GM18867 (cell line): ENCODE data around the gene PRR7.

Experiments
- ATAC-seq: cut with Tn5 transposase; IDR thresholded peaks from one replicate; pipeline ENCODE4 v1.9.1; 2021; ENCODE audit warnings: mild to moderate bottlenecking, moderate library complexity; ENCODE audit not compliant: unreplicated experiment

PRR7 gene

DNA sequence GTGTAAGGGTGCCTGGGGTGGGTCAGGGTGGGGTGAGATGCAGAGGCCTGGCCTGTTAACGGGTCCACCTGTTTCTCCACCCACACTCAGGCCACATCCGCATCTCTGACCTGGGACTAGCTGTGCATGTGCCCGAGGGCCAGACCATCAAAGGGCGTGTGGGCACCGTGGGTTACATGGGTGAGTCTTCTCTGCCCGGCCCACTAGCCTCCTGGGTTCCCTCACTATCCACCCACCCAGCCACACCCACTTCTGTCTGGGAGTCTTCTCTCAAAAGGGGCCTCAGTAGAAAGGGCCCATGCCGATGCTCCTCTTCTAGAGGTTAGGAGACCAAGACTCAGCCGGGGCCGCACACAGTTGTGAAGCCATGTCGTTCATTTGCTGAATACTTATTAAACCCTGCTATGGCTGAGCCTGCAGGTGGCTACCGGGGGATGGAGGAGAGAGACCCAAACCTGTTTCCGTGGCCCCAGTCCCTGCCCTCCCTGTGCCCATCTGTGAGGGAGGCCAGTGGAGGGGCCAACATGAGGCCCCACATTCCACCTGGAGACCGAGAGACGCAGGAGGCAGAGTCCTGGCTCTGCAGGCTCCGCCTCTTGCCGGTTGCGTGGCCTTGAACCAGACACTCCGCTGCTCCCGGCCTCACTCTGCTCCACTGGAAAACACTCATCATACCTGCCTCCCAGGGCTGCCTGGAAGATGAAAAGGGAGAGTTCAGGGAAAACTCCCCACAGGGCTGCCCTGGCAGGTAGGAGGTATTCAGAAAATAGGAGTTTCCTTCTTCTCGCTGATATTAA lies 11.5 kb upstream of the PRR7 start:
- no peak for ATAC-seq

DNA sequence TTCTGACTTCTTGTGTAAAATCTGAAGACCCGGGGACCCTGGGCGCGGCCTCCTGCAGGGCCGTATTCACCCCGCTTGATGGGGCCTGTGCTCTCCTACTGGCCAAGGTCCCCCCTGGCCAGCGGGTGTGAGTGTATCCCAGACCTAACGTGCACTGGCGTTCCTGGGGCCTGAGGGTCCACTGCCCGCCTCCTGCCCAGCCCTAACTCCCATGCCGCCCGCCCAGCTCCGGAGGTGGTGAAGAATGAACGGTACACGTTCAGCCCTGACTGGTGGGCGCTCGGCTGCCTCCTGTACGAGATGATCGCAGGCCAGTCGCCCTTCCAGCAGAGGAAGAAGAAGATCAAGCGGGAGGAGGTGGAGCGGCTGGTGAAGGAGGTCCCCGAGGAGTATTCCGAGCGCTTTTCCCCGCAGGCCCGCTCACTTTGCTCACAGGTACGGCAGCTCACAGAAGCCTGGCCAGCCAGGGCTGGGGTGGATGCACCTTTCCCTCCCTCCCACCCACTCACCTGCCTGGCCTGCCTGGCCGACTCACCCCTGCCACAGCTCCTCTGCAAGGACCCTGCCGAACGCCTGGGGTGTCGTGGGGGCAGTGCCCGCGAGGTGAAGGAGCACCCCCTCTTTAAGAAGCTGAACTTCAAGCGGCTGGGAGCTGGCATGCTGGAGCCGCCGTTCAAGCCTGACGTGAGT lies 10.6 kb upstream of the PRR7 start:
- ATAC-seq = no peak

- ATAC-seq = no peak
Measured at GRCh38 chr5:177437623-177438022, 9.0 kb upstream of the PRR7 start.

GRCh38 chr5:177438468-177438867 lies 8.1 kb upstream of the PRR7 start:
- no peak for ATAC-seq

DNA sequence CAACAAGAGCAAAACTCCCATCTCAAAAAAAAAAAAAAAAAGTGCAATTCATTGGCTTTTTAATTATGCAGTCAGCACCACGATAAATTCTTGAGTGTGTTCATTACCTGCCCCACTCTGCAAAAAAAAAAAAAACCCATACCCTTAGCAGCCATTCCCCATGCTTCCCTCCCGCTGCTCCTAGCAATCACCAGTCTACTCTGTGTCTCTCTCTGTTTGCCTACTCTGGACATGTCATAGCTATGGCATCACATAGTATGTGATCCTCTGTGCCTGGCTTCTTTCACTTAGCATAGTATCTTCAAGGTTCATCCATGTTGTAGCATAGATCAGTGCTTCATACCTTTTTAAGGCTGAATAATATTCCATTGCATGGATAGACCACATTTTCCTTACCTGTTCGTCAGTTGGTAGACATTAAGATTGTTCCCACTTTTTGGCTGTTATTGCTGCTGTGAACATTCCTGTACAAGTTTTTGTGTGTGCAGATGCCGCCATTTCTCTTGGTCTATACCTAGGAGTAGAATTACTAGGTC lies 7.0 kb upstream of the PRR7 start:
- no peak for ATAC-seq

DNA sequence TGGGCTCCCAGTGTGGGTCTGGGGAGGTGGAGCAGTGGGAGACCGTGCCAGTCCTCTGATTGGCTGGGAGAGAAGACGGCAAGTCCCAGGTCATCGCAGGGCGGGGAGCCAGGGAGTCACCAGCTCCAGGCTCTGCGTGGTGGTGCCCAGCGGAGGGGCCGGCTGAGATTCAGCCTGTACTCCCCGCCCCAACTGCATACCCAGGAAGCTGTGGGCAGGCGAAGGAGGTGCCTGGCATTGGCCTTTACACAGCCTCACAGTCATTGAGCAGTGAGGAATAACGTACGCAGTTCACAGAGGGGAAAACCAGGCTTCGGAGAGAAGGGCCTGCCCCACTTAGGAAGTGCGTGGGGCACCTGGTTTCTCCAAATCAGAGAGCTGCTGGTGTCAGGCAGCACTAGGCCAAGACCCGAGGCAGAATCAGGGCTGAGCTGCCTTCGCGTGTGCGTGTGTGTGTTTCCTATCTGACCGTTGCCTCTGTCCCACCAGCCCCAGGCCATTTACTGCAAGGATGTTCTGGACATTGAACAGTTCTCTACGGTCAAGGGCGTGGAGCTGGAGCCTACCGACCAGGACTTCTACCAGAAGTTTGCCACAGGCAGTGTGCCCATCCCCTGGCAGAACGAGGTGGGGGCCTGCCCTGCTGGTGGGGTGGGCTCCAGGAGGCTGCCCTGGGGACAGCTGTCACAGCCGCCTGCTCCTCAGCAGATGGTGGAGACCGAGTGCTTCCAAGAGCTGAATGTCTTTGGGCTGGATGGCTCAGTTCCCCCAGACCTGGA lies 6.2 kb upstream of the PRR7 start:
- ATAC-seq = no peak

DNA sequence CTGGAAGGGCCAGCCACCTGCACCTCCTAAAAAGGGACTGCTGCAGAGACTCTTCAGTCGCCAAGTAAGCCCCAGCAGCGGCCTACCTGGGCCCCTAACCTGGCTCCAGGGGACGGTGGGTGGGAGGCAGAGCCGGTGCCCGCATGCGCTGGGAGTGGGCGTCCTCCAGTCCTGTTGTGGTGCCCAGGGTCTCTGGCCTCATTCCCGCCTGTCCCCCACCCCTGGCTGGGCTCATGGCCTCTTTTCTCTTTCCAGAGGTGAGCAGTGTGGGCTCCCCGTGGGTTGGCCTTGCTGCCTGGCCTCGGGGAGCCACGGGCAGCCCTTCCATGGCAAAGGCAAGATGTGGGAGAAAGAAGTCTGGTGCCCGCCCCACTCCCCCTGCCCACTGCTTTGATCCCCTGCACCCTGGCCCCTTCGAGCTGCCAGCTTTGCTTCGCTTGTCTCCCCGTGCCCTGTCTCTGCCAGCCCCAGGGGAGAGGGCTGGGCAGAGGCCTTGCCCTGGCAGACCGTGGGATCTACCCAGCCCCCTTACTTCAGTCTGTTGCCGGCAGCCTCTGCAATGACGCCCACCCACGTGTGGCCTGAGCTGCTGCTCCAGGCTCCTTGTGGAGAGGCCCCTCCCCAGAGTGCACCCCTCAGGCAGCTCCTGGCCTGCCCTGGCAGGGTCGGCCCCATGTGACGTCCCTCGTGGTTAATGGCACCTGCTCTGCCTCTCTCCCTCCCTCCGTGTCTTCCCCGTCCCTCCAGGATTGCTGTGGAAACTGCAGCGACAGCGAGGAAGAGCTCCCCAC lies 5.4 kb upstream of the PRR7 start:
- no peak for ATAC-seq

DNA sequence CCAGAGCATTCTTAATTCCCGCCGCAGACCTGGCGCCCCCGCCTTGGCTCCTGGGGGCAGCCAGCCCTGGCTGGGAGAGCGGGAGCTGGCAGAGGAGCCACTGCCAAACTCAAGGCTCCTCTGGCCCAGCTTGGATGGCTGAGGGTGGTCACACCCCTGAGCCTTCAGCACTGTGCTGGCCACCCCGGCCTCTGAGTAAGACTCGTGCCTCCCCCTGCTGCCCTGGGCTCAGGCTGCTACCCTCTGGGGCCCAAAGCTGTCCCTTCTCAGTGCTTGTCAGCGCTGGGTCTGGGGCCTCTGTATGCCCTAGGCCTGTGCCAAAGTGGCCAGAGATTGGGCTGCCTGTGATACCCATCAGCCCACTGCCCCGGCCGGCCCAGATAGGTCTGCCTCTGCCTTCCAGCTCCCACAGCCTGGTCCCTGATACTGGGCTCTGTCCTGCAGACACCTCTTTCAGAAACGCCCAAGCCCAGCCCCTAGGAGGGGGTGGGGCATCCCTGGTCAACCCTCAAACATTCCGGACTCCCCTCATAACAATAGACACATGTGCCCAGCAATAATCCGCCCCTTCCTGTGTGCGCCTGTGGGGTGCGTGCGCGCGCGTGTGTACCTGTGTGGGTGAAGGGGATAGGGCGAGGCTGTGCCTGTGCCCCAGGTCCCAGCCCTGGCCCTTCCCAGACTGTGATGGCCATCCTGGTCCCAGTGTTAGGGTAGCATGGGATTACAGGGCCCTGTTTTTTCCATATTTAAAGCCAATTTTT lies 4.4 kb upstream of the PRR7 start:
- no peak for ATAC-seq

- ATAC-seq = no peak
Measured at GRCh38 chr5:177443144-177443983, 3.2 kb upstream of the PRR7 start.

DNA sequence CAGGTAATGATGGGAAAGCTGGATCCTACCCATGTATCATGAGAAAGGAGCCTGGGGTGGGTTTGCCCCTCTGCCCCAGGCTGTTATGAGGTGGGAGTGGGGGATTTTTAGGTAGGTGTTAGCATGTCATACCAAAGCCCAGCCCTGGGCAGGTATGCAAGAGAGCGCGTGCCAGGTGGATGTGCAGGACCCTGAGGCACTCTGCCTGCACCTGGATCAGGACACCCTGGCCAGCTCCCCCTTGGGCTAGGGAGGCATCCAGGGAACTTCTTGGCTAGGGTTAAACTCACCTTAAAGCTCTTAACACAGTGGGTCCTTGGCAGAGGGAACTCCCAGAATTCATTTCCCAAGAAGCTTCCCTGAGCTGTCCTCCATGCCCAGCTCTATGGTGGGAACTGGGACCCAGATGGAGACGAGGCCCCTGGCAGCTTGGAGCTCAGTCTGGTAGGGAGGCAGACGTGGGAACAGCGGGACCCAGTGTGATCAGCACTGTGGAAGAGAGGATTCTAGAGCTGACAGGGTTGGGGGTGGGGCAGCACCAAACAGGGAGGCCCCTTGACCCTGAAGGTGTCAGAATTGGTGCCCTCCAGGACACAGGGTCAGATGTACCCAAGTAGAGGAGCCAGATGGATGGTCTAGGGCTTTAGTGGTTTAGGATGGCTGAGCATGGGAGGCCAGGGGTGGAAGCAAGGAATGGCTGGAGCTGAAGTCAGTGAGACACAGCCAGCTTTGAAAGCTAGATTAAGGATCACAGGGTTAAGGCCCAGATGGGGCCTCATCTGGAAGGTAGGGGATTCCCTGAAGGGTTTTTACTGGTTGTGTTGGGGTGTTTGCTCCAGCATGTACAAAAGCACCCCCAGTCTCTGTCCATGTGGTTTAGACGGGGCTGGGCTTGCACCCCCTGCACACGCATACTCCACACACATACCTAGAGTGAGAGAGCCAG lies 2.2 kb upstream of the PRR7 start:
- no peak for ATAC-seq

GRCh38 chr5:177445052-177445916 lies 1.3 kb upstream of the PRR7 start:
- ATAC-seq = no peak

DNA sequence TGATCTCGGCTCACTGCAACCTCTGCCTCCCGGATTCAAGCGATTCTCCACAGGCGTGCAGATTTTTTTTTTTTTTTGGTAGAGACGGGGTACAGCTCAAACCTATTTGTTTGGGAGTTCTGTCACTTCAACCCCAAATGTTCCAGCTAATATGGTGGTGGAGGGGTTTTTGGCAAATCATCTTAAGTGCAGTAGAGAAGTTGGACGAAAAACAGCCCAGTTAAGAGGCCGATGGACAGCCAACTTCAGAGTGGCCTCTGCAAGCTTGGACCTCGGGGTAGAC lies 756 bp upstream of the PRR7 start:
- no peak for ATAC-seq

DNA sequence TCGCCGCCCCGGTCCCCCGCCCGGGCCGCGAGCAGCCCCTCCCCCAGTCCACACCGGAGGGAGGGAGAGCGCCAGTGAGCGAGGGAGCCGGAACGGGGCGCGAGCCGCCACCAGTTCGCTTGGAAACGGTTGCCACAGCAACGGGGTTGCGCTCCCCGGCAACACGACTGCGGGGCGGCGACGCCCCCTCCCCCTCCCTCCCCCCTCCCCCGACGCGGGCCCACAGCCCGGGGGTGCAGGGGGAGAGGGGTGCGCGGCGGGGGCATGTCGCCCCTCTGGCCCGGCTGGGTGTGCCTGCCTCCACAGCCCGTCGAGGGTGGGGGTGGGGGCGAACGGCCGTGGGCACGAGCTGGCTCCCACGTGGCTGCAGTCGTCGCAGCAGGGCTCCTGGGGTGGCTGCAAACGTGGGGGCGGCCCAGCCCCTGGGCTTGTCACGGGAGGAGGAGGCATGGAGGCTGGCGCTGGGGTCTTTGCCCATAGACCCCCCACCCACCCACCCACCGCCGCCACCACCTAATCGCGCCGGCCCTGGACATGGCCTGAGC lies 524 bp downstream of the PRR7 start:
- ATAC-seq = peak; percentile 27

DNA sequence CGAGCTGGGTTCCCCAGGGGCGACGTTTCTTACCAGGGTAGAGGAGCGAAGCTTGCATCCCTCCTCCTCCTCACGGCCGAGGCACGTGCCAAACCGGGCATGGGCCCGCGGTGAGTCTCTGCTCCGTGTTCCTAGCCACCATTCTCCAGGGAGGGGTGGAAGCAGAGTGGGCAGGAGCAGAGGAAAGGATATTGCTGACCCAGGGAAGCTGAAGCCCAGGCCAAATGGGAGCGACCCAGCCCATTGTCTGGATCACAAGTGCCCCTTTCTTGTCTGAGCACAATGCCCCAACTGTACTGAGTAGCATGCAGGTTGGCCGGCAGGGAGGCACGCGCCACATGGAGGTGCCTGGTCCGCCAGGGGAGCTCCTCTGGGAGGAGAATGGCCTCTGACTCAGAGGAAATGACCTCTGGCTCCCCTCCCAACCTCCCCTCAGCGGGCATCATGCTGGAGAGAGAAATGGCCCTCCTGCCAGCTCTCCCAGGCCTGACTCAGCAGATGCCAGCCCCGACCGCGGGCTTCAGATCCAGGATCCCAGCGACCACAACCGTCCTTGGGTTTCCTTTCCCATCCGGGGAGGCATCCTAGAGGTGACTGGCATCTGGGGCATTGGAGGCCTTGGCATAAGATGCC lies 1.1 kb downstream of the PRR7 start:
- no peak for ATAC-seq

GRCh38 chr5:177448244-177448950 lies 1.8 kb downstream of the PRR7 start:
- no peak for ATAC-seq
